WTC11 (cell line): ENCODE measurements around the gene ZNF488. TPM values are rescaled to one million over a fixed set of nuclear protein-coding genes. Genes with fewer than 3 reads are reported as not detected.

Experiments
- ATAC-seq: fragments of 200-7000 bp; cut with Tn5 transposase; 2 replicates; pipeline ENCODE4 v1.10.0; 2021; ENCODE audit warnings: mild to moderate bottlenecking, moderate library complexity
- CTCF ChIA-PET: fragments of 300-600 bp; sonication (Branson Sonifier 250); formaldehyde crosslinking; loops from one replicate; lab custom pipeline; 2021; ENCODE audit warnings: antibody characterized with exemption; lab: Charles Lee
- POLR2A ChIA-PET: fragments of 350-600 bp; sonication (Branson Sonifier 250); formaldehyde crosslinking; loops from one replicate; lab custom pipeline; 2021; ENCODE audit warnings: antibody characterized with exemption; lab: Charles Lee
- DNase-seq: peaks from one replicate; pipeline ENCODE4 v3.0.0; 2021; ENCODE audit warnings: low spot score
- H3K27ac Mint-ChIP-seq: 2 replicates; pipeline ENCODE4 v1.8.0; 2021; ENCODE audit warnings: mixed read lengths
- H3K27me3 Mint-ChIP-seq: 2 replicates; pipeline ENCODE4 v1.8.0; 2021; ENCODE audit warnings: low read depth, mild to moderate bottlenecking, moderate library complexity, mixed read lengths
- H3K36me3 Mint-ChIP-seq: 2 replicates; pipeline ENCODE4 v1.8.0; 2021; ENCODE audit warnings: mixed read lengths
- H3K4me1 Mint-ChIP-seq: 2 replicates; pipeline ENCODE4 v1.8.0; 2022; ENCODE audit warnings: mixed read lengths
- H3K4me3 Mint-ChIP-seq: 2 replicates; pipeline ENCODE4 v1.8.0; 2021; ENCODE audit warnings: mild to moderate bottlenecking, moderate library complexity, mixed read lengths
- H3K9me3 Mint-ChIP-seq: 2 replicates; pipeline ENCODE4 v1.8.0; 2021; ENCODE audit warnings: mixed read lengths
- AR ChIP-seq: fragments of 250-450 bp; sonication (Bioruptor Pico); IDR thresholded peaks from 2 replicates; pipeline ENCODE4 v1.9.0; 2021; ENCODE audit warnings: mild to moderate bottlenecking
- E2F1 ChIP-seq: sonication (generic); formaldehyde crosslinking; IDR thresholded peaks from 2 replicates; pipeline ENCODE4 v1.8.0; 2022; ENCODE audit warnings: mild to moderate bottlenecking, missing genetic modification reagents
- FOXP1 ChIP-seq: sonication (generic); formaldehyde crosslinking; IDR thresholded peaks from 2 replicates; pipeline ENCODE4 v1.8.0; 2022; ENCODE audit warnings: missing genetic modification reagents, mild to moderate bottlenecking, moderate library complexity, borderline replicate concordance
- GRHL2 ChIP-seq: fragments of 250-450 bp; sonication (Bioruptor Pico); IDR thresholded peaks from 2 replicates; pipeline ENCODE4 v1.8.0; 2022; ENCODE audit warnings: mild to moderate bottlenecking, moderate library complexity; ENCODE audit not compliant: insufficient replicate concordance, severe bottlenecking
- GTF2I ChIP-seq: fragments of 250-450 bp; sonication (Bioruptor Pico); conservative IDR thresholded peaks from 2 replicates; pipeline ENCODE4 v1.4.0; 2021; ENCODE audit warnings: mild to moderate bottlenecking
- HMGXB4 ChIP-seq: sonication (generic); formaldehyde crosslinking; IDR thresholded peaks from 2 replicates; pipeline ENCODE4 v1.8.1; 2023; ENCODE audit warnings: mild to moderate bottlenecking, moderate library complexity, missing genetic modification reagents
- KAT7 ChIP-seq: sonication (generic); formaldehyde crosslinking; IDR thresholded peaks from 2 replicates; pipeline ENCODE4 v1.8.1; 2023; ENCODE audit warnings: missing genetic modification reagents, mild to moderate bottlenecking, borderline replicate concordance
- RELA ChIP-seq: sonication (generic); formaldehyde crosslinking; IDR thresholded peaks from 2 replicates; pipeline ENCODE4 v1.8.1; 2022; ENCODE audit warnings: missing genetic modification reagents, mild to moderate bottlenecking, borderline replicate concordance
- TP53 ChIP-seq: sonication (generic); formaldehyde crosslinking; IDR thresholded peaks from 2 replicates; pipeline ENCODE4 v1.8.1; 2023; ENCODE audit warnings: mild to moderate bottlenecking, missing genetic modification reagents
- ZBTB21 ChIP-seq: sonication (generic); formaldehyde crosslinking; IDR thresholded peaks from 2 replicates; pipeline ENCODE4 v1.8.1; 2023; ENCODE audit warnings: mild to moderate bottlenecking, missing genetic modification reagents, borderline replicate concordance
- ZNF138 ChIP-seq: sonication (generic); formaldehyde crosslinking; conservative IDR thresholded peaks from 2 replicates; pipeline ENCODE4 v1.8.1; 2022; ENCODE audit warnings: mild to moderate bottlenecking, moderate library complexity, missing genetic modification reagents
- ZNF219 ChIP-seq: sonication (generic); formaldehyde crosslinking; IDR thresholded peaks from 2 replicates; pipeline ENCODE4 v1.8.0; 2023; ENCODE audit warnings: missing genetic modification reagents, mild to moderate bottlenecking, borderline replicate concordance
- ZNF317 ChIP-seq: sonication (generic); formaldehyde crosslinking; IDR thresholded peaks from 2 replicates; pipeline ENCODE4 v1.8.1; 2023; ENCODE audit warnings: low read depth, mild to moderate bottlenecking, moderate library complexity, missing genetic modification reagents, borderline replicate concordance
- ZNF396 ChIP-seq: fragments of 250-450 bp; sonication (Bioruptor Pico); IDR thresholded peaks from 2 replicates; pipeline ENCODE4 v1.8.0; 2021; ENCODE audit warnings: mild to moderate bottlenecking, moderate library complexity, borderline replicate concordance
- ZNF423 ChIP-seq: fragments of 250-450 bp; sonication (Bioruptor Pico); IDR thresholded peaks from 2 replicates; pipeline ENCODE4 v2.1.2; 2022; ENCODE audit warnings: mild to moderate bottlenecking, moderate library complexity
- total RNA-seq: library from RNA; stranded (reverse); gene quantifications from 3 replicates; pipeline ENCODE4 v1.2.3, GENCODE V29; 2021
- TF ChIP-seq, protein P1 (sequence below): sonication (generic); formaldehyde crosslinking; IDR thresholded peaks from 2 replicates; pipeline ENCODE4 v1.8.1; 2022; ENCODE audit warnings: low read depth, missing genetic modification reagents, borderline replicate concordance
- TF ChIP-seq, protein P2 (sequence below): fragments of 250-450 bp; sonication (Bioruptor Pico); IDR thresholded peaks from 2 replicates; pipeline ENCODE4 v1.9.0; 2021; ENCODE audit warnings: mild to moderate bottlenecking

Gene ZNF488
- total RNA-seq, 1 experiment from 2014 or later, result 8.7 TPM

- Mint-ChIP-seq H3K4me1 (peaks cover 13% of the 10 kb centered on the region), H3K4me3 (no peak overlapping the region), H3K36me3 (no peaks in the 10 kb centered on the region), H3K9me3 (no peaks in the 10 kb centered on the region), H3K27me3 (no peaks in the 10 kb centered on the region), H3K27ac (no peak overlapping the region)
- POLR2A ChIA-PET, result no interaction called here
- ATAC-seq, result no peak
- CTCF ChIA-PET, result interaction anchor here (0.8 kb wide), 1 partner anchor 19 kb away, joined by 3 read pairs; no protein-coding TSS in a partner anchor
- TF ChIP-seq ZNF219 (CRISPR knock-in tag) (no peak), KAT7 (no peak), RELA (no peak), AR (CRISPR knock-in tag) (no peak), E2F1 (CRISPR knock-in tag) (no peak), ZNF396 (no peak), HMGXB4 (CRISPR knock-in tag) (no peak), GTF2I (CRISPR knock-in tag) (no peak), TP53 (CRISPR knock-in tag) (no peak), ZBTB21 (CRISPR knock-in tag) (no peak), ZNF423 (CRISPR knock-in tag) (no peak), ZNF138 (CRISPR knock-in tag) (no peak)
- TF ChIP-seq, protein P1, sequence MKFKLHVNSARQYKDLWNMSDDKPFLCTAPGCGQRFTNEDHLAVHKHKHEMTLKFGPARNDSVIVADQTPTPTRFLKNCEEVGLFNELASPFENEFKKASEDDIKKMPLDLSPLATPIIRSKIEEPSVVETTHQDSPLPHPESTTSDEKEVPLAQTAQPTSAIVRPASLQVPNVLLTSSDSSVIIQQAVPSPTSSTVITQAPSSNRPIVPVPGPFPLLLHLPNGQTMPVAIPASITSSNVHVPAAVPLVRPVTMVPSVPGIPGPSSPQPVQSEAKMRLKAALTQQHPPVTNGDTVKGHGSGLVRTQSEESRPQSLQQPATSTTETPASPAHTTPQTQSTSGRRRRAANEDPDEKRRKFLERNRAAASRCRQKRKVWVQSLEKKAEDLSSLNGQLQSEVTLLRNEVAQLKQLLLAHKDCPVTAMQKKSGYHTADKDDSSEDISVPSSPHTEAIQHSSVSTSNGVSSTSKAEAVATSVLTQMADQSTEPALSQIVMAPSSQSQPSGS (CRISPR knock-in tag), result no peak
- TF ChIP-seq, protein P2, sequence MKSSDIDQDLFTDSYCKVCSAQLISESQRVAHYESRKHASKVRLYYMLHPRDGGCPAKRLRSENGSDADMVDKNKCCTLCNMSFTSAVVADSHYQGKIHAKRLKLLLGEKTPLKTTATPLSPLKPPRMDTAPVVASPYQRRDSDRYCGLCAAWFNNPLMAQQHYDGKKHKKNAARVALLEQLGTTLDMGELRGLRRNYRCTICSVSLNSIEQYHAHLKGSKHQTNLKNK (CRISPR knock-in tag), result no peak
- DNase-seq, result no peak
Observed at GRCh38 chr10:47359101-47359500, 25.0 kb downstream of the ZNF488 start.

DNA sequence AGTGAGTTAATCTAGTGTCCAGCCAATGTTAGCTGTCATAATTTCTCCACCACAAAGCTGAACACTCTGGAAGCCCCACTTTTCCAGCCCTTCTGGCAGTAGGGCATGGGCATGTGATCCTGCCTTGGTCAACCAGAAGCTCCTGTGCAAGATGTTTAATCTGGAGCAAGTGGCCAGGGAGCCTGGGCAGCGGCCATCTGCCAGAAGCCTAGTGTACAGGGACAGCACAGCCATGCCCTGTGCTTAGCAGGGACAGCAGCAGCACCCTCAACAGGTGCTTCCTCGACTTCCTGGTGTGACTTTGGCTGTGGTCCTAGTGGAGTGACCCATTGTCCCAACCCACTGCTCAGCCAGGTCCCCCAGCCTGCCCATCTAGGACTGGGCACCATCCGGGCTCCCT, 25.6 kb downstream of the ZNF488 start:
- POLR2A ChIA-PET, result no interaction called here
- TF ChIP-seq ZNF317 (CRISPR knock-in tag) (no peak), AR (CRISPR knock-in tag) (no peak), TP53 (CRISPR knock-in tag) (no peak), FOXP1 (CRISPR knock-in tag) (no peak), GRHL2 (CRISPR knock-in tag) (no peak)
- no peak overlapping the region for H3K27ac Mint-ChIP-seq

More for the DNA sequence above, 25.6 kb downstream of the ZNF488 start:
- Mint-ChIP-seq H3K4me1 (peaks cover 7% of the 10 kb centered on the region; the same call in 1 of the 2 replicates), H3K9me3 (no peaks in the 10 kb centered on the region), H3K36me3 (no peaks in the 10 kb centered on the region), H3K4me3 (no peak overlapping the region), H3K27me3 (no peaks in the 10 kb centered on the region)
- DNase-seq, result no peak
- CTCF ChIA-PET, result interaction anchor here (0.8 to 1.0 kb wide), 2 partner anchors 18 kb away, joined by 3 to 5 read pairs; no protein-coding TSS in a partner anchor
- ATAC-seq, result no peak
